Measurements from ENCODE around the gene KRT31. TPM values are rescaled to one million over a fixed set of nuclear protein-coding genes. Genes with fewer than 3 reads are reported as not detected.

KRT31 gene
- total RNA-seq, 2 donors from 2014 or later = not detected

- Histone ChIP-seq H3K9me3 (ENCODE audit: control insufficient read depth, low read length) (peaks cover 3% of the 10 kb centered on the region), H3K36me3 (ENCODE audit: control insufficient read depth, insufficient read depth, low read length) (no peaks in the 10 kb centered on the region), H3K9ac (ENCODE audit: extremely low read depth, low read length, poor library complexity, severe bottlenecking) (no peak within 1 kb of the TSS), H3K4me3 (ENCODE audit: low read length) (no peak within 1 kb of the TSS), H3K4me1 (ENCODE audit: control insufficient read depth, insufficient read depth, low read length) (no peaks in the 10 kb centered on the region), H3K27me3 (ENCODE audit: control insufficient read depth, insufficient read depth, low read length, poor library complexity, severe bottlenecking) (no peaks in the 10 kb centered on the region), H3K27ac (ENCODE audit: low read depth, low read length) (no peak within 1 kb of the TSS)
- Mint-ChIP-seq H3K4me3 (no peak within 1 kb of the TSS), H3K36me3 (ENCODE audit: low read depth) (no peaks in the 10 kb centered on the region), H3K27me3 (ENCODE audit: insufficient read depth) (no peaks in the 10 kb centered on the region), H3K27ac (no peak within 1 kb of the TSS), H3K9me3 (no peaks in the 10 kb centered on the region), H3K4me1 (no peaks in the 10 kb centered on the region)
- peak; percentile 18 for DNase-seq
- TF ChIP-seq, protein P1, sequence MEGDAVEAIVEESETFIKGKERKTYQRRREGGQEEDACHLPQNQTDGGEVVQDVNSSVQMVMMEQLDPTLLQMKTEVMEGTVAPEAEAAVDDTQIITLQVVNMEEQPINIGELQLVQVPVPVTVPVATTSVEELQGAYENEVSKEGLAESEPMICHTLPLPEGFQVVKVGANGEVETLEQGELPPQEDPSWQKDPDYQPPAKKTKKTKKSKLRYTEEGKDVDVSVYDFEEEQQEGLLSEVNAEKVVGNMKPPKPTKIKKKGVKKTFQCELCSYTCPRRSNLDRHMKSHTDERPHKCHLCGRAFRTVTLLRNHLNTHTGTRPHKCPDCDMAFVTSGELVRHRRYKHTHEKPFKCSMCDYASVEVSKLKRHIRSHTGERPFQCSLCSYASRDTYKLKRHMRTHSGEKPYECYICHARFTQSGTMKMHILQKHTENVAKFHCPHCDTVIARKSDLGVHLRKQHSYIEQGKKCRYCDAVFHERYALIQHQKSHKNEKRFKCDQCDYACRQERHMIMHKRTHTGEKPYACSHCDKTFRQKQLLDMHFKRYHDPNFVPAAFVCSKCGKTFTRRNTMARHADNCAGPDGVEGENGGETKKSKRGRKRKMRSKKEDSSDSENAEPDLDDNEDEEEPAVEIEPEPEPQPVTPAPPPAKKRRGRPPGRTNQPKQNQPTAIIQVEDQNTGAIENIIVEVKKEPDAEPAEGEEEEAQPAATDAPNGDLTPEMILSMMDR (conservative IDR thresholded peaks at IDR 0.05) = no peak
- 92 to 100% methylated on average over 1 of the region's 1 CpG for WGBS, 2 experiments (ENCODE audit: insufficient coverage in 1 of 2, insufficient read length in 1 of 2)
These were observed 27.7 kb downstream of the KRT31 start, which contains the start of gene KRT33B for GRCh38 chr17:41369713-41370112. TSS of gene KRT33B (minus strand) at chr17:41369813. CDS start at chr17:41369750, 63 bp downstream.

GRCh38 chr17:41369023-41369422 is 28.4 kb downstream of the KRT31 start:
- Mint-ChIP-seq H3K4me3 (no peak overlapping the region), H3K27ac (no peak overlapping the region), H3K36me3 (ENCODE audit: low read depth) (no peaks in the 10 kb centered on the region), H3K4me1 (no peaks in the 10 kb centered on the region), H3K27me3 (ENCODE audit: insufficient read depth) (no peaks in the 10 kb centered on the region), H3K9me3 (no peaks in the 10 kb centered on the region)
- H3K9me3 ChIP-seq (ENCODE audit: control insufficient read depth, low read length) = no peaks in the 10 kb centered on the region
- 94 to 98% methylated on average over 2 of the region's 2 CpGs for WGBS, 2 experiments (ENCODE audit: insufficient coverage in 1 of 2, insufficient read length in 1 of 2)
- no peaks in the 10 kb centered on the region for H3K36me3 ChIP-seq (ENCODE audit: control insufficient read depth, insufficient read depth, low read length)
- H3K9ac ChIP-seq (ENCODE audit: extremely low read depth, low read length, poor library complexity, severe bottlenecking) = no peak overlapping the region
- DNase-seq = no peak
- H3K4me3 ChIP-seq (ENCODE audit: low read length) = no peak overlapping the region
- TF ChIP-seq, protein P1 (conservative IDR thresholded peaks at IDR 0.05) = no peak
- no peaks in the 10 kb centered on the region for H3K27me3 ChIP-seq (ENCODE audit: control insufficient read depth, insufficient read depth, low read length, poor library complexity, severe bottlenecking)
- no peak overlapping the region for H3K27ac ChIP-seq (ENCODE audit: low read depth, low read length)
- H3K4me1 ChIP-seq (ENCODE audit: control insufficient read depth, insufficient read depth, low read length) = no peaks in the 10 kb centered on the region

GRCh38 chr17:41367426-41368075 is 29.9 kb downstream of the KRT31 start:
- no peaks in the 10 kb centered on the region for H3K36me3 Mint-ChIP-seq (ENCODE audit: low read depth)
- Histone ChIP-seq H3K36me3 (ENCODE audit: control insufficient read depth, insufficient read depth, low read length) (no peaks in the 10 kb centered on the region), H3K27me3 (ENCODE audit: control insufficient read depth, insufficient read depth, low read length, poor library complexity, severe bottlenecking) (no peaks in the 10 kb centered on the region), H3K9me3 (ENCODE audit: control insufficient read depth, low read length) (no peaks in the 10 kb centered on the region), H3K27ac (ENCODE audit: low read depth, low read length) (no peak overlapping the region), H3K9ac (ENCODE audit: extremely low read depth, low read length, poor library complexity, severe bottlenecking) (no peak overlapping the region), H3K4me3 (ENCODE audit: low read length) (no peak overlapping the region), H3K4me1 (ENCODE audit: control insufficient read depth, insufficient read depth, low read length) (no peaks in the 10 kb centered on the region)
- 74 to 79% methylated on average over 9 to 10 of the region's 10 CpGs for WGBS, 2 experiments (ENCODE audit: insufficient coverage in 1 of 2, insufficient read length in 1 of 2)
- no peak overlapping the region for H3K4me3 Mint-ChIP-seq
- no peaks in the 10 kb centered on the region for H3K27me3 Mint-ChIP-seq (ENCODE audit: insufficient read depth)
- DNase-seq = peak; percentile 29
- no peaks in the 10 kb centered on the region for H3K4me1 Mint-ChIP-seq
- H3K27ac Mint-ChIP-seq = no peak overlapping the region
- no peaks in the 10 kb centered on the region for H3K9me3 Mint-ChIP-seq
- TF ChIP-seq, protein P1 (conservative IDR thresholded peaks at IDR 0.05) = no peak

Data from endodermal cell (in vitro differentiated cells).